ENCODE data around the gene VWA7. TPM values are rescaled to one million over a fixed set of nuclear protein-coding genes. Genes with fewer than 3 reads are reported as not detected.
"Not testable (repeated sequence)": the region's sequence is repeated elsewhere in the genome, so short reads cannot be mapped to it uniquely, and the experiment has no call there.

The VWA7 gene
- total RNA-seq, 4 donors from 2014 or later, result 1.2 to 8.9 (median 5.4) TPM

- not testable (repeated sequence) for DNase-seq, H3K9me3 ChIP-seq
- TF ChIP-seq POLR2A (IDR thresholded peaks at IDR 0.05) (peak in 1 of 2 donors; percentile 8), CTCF (IDR thresholded peaks at IDR 0.05) (peak in 1 of 6 experiments; percentile 5)
These were observed 40.2 kb upstream of the VWA7 start for GRCh38 chr6:31817133-31817928.

GRCh38 chr6:31815025-31815838 lies 38.1 kb upstream of the VWA7 start, which contains the start of the genes HSPA1A and HSPA1L:
HSPA1A (plus strand) TSS chr6:31815543; CDS start chr6:31815757, 214 bp downstream.
HSPA1L (minus strand) TSS chr6:31815283; CDS start chr6:31811972, 3,311 bp downstream.
- Histone ChIP-seq H3K4me3 (replicated peaks in 1 of 3) (peak within 1 kb of the TSS in 2 of 3 donors; percentile 36 to 53), H3K27ac (peak within 1 kb of the TSS; percentile 100), H3K4me1 (peaks cover 21 to 35% of the 10 kb centered on the region in 2 donors), H3K36me3 (no peaks in the 10 kb centered on the region), H3K27me3 (no peaks in the 10 kb centered on the region), H3K9me3 (no peaks in the 10 kb centered on the region)
- peak; percentile 93 for DNase-seq
- TF ChIP-seq CTCF (IDR thresholded peaks at IDR 0.05), result no peak
- peak; percentile 99 to 100 for TF ChIP-seq POLR2A (IDR thresholded peaks at IDR 0.05)
- intact Hi-C loops (cut with DNase I), result no loop called here
- WGBS, 2 donors, result 3% methylated on average over 6 to 36 of the region's 56 CpGs

More at GRCh38 chr6:31817133-31817928, 40.2 kb upstream of the VWA7 start:
- H3K27ac ChIP-seq, result peak overlapping the region; percentile 17 to 100 (median 99)
- H3K4me1 ChIP-seq, result peaks cover 28 to 49% of the 10 kb centered on the region in 2 donors
- intact Hi-C loops (cut with DNase I); H3K36me3 ChIP-seq; H3K27me3 ChIP-seq: not testable (repeated sequence)
- 42 to 56% methylated on average over 12 to 15 of the region's 37 CpGs for WGBS, 2 donors
- peak overlapping the region in 2 of 3 donors; percentile 5 to 26 for H3K4me3 ChIP-seq (replicated peaks in 1 of 3)

- Histone ChIP-seq H3K36me3 (no peaks in the 10 kb centered on the region), H3K27ac (peak overlapping the region; percentile 100), H3K4me3 (replicated peaks in 1 of 3) (peak overlapping the region in 2 of 3 donors; percentile 8 to 36), H3K9me3 (no peaks in the 10 kb centered on the region), H3K27me3 (no peaks in the 10 kb centered on the region), H3K4me1 (peaks cover 15 to 29% of the 10 kb centered on the region in 2 donors)
- WGBS, 2 donors, result 0 to 3% methylated on average over 13 of the region's 13 CpGs
- TF ChIP-seq CTCF (IDR thresholded peaks at IDR 0.05) (no peak), POLR2A (IDR thresholded peaks at IDR 0.05) (peak; percentile 81 to 96)
- DNase-seq, result peak; percentile 98
- intact Hi-C loops (cut with DNase I), result no loop called here
These were observed 37.5 kb upstream of the VWA7 start for GRCh38 chr6:31814677-31815024.

- Histone ChIP-seq H3K27me3 (no peaks in the 10 kb centered on the region), H3K9me3 (no peaks in the 10 kb centered on the region), H3K36me3 (no peaks in the 10 kb centered on the region), H3K4me3 (replicated peaks in 1 of 3) (no peak overlapping the region), H3K4me1 (peaks cover 12 to 17% of the 10 kb centered on the region in 2 donors), H3K27ac (peak overlapping the region; percentile 100)
- 96 to 97% methylated on average over 7 of the region's 7 CpGs for WGBS, 2 donors
- DNase-seq, result no peak
- no peak for TF ChIP-seq POLR2A (IDR thresholded peaks at IDR 0.05)
- no peak for TF ChIP-seq CTCF (IDR thresholded peaks at IDR 0.05)
- intact Hi-C loops (cut with DNase I), result no loop called here
These were observed 36.3 kb upstream of the VWA7 start for GRCh38 chr6:31813465-31813849.
